ENCODE data around the gene PRSS16. TPM values are rescaled to one million over a fixed set of nuclear protein-coding genes. Genes with fewer than 3 reads are reported as not detected.
"Not testable (repeated sequence)": the region's sequence is repeated elsewhere in the genome, so short reads cannot be mapped to it uniquely, and the experiment has no call there.

Gene PRSS16
- total RNA-seq, 1 donor: not detected

DNA sequence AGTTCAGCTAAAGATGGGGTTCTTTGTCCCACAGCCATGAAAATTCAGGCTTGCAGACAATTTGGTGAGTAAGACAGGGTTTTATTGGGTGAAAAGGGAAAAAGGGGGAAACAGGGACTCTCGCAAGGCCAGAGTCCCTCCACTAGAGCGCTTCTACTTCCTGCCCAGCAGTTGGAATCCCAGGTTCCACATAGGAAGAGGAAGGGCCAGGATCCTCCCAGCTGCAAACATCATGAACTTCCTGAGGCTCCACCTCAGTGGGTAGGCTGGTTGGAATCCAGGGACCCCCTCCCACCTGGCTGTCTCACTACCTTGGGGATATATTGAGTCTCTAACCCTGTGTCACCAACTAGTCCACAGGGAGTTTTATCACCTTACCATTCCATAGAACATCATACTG, 39.5 kb upstream of the PRSS16 start:
- Histone ChIP-seq H3K36me3 (ENCODE audit: insufficient read depth, low read length) (no peaks in the 10 kb centered on the region), H3K4me3 (ENCODE audit: insufficient read depth, low read length) (no peak overlapping the region), H3K9me3 (ENCODE audit: low read depth, low read length) (no peaks in the 10 kb centered on the region), H2AFZ (ENCODE audit: low read length) (no peak overlapping the region), H3K27me3 (ENCODE audit: insufficient read depth, low read length) (peaks cover 9% of the 10 kb centered on the region), H3K79me2 (ENCODE audit: insufficient read depth, low read length) (no peaks in the 10 kb centered on the region), H4K20me1 (ENCODE audit: insufficient read depth, low read length) (no peaks in the 10 kb centered on the region), H3K4me1 (ENCODE audit: insufficient read depth, low read length) (no peaks in the 10 kb centered on the region), H3K27ac (ENCODE audit: low read depth, low read length) (no peak overlapping the region), H3K4me2 (ENCODE audit: insufficient read depth, low read length) (no peak overlapping the region)
- TF ChIP-seq, protein P1, sequence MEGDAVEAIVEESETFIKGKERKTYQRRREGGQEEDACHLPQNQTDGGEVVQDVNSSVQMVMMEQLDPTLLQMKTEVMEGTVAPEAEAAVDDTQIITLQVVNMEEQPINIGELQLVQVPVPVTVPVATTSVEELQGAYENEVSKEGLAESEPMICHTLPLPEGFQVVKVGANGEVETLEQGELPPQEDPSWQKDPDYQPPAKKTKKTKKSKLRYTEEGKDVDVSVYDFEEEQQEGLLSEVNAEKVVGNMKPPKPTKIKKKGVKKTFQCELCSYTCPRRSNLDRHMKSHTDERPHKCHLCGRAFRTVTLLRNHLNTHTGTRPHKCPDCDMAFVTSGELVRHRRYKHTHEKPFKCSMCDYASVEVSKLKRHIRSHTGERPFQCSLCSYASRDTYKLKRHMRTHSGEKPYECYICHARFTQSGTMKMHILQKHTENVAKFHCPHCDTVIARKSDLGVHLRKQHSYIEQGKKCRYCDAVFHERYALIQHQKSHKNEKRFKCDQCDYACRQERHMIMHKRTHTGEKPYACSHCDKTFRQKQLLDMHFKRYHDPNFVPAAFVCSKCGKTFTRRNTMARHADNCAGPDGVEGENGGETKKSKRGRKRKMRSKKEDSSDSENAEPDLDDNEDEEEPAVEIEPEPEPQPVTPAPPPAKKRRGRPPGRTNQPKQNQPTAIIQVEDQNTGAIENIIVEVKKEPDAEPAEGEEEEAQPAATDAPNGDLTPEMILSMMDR (IDR thresholded peaks at IDR 0.05; ENCODE audit: extremely low read depth, low read depth, low read length): no peak
- DNase-seq (ENCODE audit: insufficient read length, low spot score, missing footprints): no peak

DNA sequence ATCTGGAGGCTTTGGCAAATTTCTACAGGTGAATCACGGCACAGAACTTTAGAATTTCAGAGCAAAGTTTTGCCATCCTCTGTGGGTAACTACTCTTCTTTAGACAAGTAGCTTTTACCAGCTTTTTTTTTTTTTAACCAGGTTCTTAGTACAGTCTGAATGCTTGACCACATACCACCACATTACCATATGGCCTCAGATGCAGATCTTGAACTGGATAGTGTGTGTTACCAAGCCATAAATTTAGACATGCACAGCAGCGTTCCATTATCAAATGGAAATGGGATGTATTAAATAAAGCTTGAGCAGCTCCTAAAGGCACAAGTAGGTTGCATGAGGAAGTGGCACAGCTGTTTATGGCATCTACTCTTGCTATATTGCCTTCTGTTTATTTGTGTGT, 38.3 kb upstream of the PRSS16 start:
- no peaks in the 10 kb centered on the region for H3K36me3 ChIP-seq (ENCODE audit: insufficient read depth, low read length)
- H3K4me2 ChIP-seq (ENCODE audit: insufficient read depth, low read length): no peak overlapping the region
- no peak overlapping the region for H2AFZ ChIP-seq (ENCODE audit: low read length)
- H3K4me1 ChIP-seq (ENCODE audit: insufficient read depth, low read length): no peaks in the 10 kb centered on the region
- no peaks in the 10 kb centered on the region for H4K20me1 ChIP-seq (ENCODE audit: insufficient read depth, low read length)
- H3K9me3 ChIP-seq (ENCODE audit: low read depth, low read length): no peaks in the 10 kb centered on the region
- no peak overlapping the region for H3K27ac ChIP-seq (ENCODE audit: low read depth, low read length)
- H3K79me2 ChIP-seq (ENCODE audit: insufficient read depth, low read length): no peaks in the 10 kb centered on the region
- TF ChIP-seq, protein P1 (IDR thresholded peaks at IDR 0.05; ENCODE audit: extremely low read depth, low read depth, low read length): no peak
- no peak overlapping the region for H3K4me3 ChIP-seq (ENCODE audit: insufficient read depth, low read length)
- DNase-seq (ENCODE audit: insufficient read length, low spot score, missing footprints): peak; percentile 31
- H3K27me3 ChIP-seq (ENCODE audit: insufficient read depth, low read length): peaks cover 9% of the 10 kb centered on the region

DNA sequence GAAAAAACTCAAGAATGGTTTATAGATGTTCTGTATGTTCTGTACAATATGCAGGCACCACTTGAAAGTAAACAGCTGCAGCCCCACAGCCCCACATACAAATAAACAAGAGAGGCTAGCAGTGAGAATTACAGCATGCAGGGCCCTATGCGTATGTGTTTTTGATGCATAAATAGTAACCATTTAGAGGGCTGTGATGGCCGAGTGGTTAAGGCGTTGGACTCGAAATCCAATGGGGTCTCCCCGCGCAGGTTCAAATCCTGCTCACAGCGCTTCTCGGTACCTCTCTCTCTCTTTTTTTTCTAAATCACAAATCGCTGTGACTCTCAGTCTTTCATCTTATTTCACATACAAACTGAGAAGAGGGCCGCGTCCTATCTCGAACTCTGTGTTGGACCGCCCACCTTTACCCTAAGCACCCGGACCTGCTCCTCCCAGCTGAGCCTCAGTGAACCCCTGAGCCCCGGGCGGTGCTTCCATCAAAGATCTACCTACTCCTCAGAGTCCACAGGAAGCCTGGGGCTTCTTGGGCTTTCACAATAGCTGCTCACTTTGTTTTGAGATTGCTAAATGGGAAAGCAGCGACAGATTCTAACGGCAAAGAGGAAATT, 37.7 kb upstream of the PRSS16 start:
- no peaks in the 10 kb centered on the region for H3K79me2 ChIP-seq (ENCODE audit: insufficient read depth, low read length)
- H3K4me3 ChIP-seq (ENCODE audit: insufficient read depth, low read length): no peak overlapping the region
- H2AFZ ChIP-seq (ENCODE audit: low read length): no peak overlapping the region
- no peaks in the 10 kb centered on the region for H3K4me1 ChIP-seq (ENCODE audit: insufficient read depth, low read length)
- peaks cover 9% of the 10 kb centered on the region for H3K27me3 ChIP-seq (ENCODE audit: insufficient read depth, low read length)
- TF ChIP-seq, protein P1 (IDR thresholded peaks at IDR 0.05; ENCODE audit: extremely low read depth, low read depth, low read length): no peak
- no peak overlapping the region for H3K27ac ChIP-seq (ENCODE audit: low read depth, low read length)
- no peak overlapping the region for H3K4me2 ChIP-seq (ENCODE audit: insufficient read depth, low read length)
- no peak for DNase-seq (ENCODE audit: insufficient read length, low spot score, missing footprints)
- H3K36me3 ChIP-seq (ENCODE audit: insufficient read depth, low read length): no peaks in the 10 kb centered on the region
- no peaks in the 10 kb centered on the region for H4K20me1 ChIP-seq (ENCODE audit: insufficient read depth, low read length)
- no peaks in the 10 kb centered on the region for H3K9me3 ChIP-seq (ENCODE audit: low read depth, low read length)

DNA sequence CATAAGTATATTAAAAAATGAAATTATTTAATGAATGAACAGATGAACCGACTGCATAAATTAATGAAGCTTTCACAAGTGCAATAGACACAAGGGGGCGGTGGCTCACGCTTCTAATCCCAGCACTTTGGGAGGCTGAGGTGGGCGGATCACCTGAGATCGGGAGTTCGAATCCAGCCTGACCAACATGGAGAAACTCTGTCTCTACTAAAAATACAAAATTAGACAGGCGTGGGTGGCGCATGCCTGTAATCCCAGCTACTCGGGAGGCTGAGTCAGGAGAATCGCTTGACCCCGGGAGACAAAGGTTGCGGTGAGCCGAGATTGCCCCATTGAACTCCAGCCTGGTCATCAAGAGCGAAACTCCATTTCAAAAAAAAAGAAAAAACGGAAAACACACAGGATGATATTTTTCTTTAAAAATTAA, 34.4 kb upstream of the PRSS16 start:
- not testable (repeated sequence) for H2AFZ ChIP-seq (ENCODE audit: low read length); H4K20me1 ChIP-seq (ENCODE audit: insufficient read depth, low read length); H3K4me3 ChIP-seq (ENCODE audit: insufficient read depth, low read length); H3K27ac ChIP-seq (ENCODE audit: low read depth, low read length); H3K36me3 ChIP-seq (ENCODE audit: insufficient read depth, low read length); H3K4me1 ChIP-seq (ENCODE audit: insufficient read depth, low read length); DNase-seq (ENCODE audit: insufficient read length, low spot score, missing footprints); H3K27me3 ChIP-seq (ENCODE audit: insufficient read depth, low read length); H3K9me3 ChIP-seq (ENCODE audit: low read depth, low read length); H3K79me2 ChIP-seq (ENCODE audit: insufficient read depth, low read length); H3K4me2 ChIP-seq (ENCODE audit: insufficient read depth, low read length)

All from osteoblast (primary cell).